ENCODE results near the gene EPB41L4A. TPM values are rescaled to one million over a fixed set of nuclear protein-coding genes. Genes with fewer than 3 reads are reported as not detected.

Gene EPB41L4A
- total RNA-seq, 1 donor from 2014 or later, result 11.1 TPM

GRCh38 chr5:112146323-112147226 is 272.5 kb downstream of the EPB41L4A start:
- no peaks in the 10 kb centered on the region for H4K20me1 ChIP-seq (ENCODE audit: insufficient read depth, low read length)
- no peaks in the 10 kb centered on the region for H3K9me3 ChIP-seq (ENCODE audit: insufficient read depth, low read depth, low read length)
- peaks cover 7% of the 10 kb centered on the region for H3K4me1 ChIP-seq (ENCODE audit: insufficient read depth, low read length)
- no peaks in the 10 kb centered on the region for H3K36me3 Mint-ChIP-seq (ENCODE audit: low read depth, unreplicated experiment)
- TF ChIP-seq, protein P1, sequence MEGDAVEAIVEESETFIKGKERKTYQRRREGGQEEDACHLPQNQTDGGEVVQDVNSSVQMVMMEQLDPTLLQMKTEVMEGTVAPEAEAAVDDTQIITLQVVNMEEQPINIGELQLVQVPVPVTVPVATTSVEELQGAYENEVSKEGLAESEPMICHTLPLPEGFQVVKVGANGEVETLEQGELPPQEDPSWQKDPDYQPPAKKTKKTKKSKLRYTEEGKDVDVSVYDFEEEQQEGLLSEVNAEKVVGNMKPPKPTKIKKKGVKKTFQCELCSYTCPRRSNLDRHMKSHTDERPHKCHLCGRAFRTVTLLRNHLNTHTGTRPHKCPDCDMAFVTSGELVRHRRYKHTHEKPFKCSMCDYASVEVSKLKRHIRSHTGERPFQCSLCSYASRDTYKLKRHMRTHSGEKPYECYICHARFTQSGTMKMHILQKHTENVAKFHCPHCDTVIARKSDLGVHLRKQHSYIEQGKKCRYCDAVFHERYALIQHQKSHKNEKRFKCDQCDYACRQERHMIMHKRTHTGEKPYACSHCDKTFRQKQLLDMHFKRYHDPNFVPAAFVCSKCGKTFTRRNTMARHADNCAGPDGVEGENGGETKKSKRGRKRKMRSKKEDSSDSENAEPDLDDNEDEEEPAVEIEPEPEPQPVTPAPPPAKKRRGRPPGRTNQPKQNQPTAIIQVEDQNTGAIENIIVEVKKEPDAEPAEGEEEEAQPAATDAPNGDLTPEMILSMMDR (IDR thresholded peaks at IDR 0.05; ENCODE audit: insufficient read depth, low read depth, low read length), result peak; percentile 81
- no peak for TF ChIP-seq EZH2 (IDR thresholded peaks at IDR 0.05; ENCODE audit: insufficient read depth, low read length)
- no peaks in the 10 kb centered on the region for H3K9me3 Mint-ChIP-seq (ENCODE audit: unreplicated experiment)
- H3K27ac ChIP-seq (ENCODE audit: low read depth, low read length), result peak overlapping the region; percentile 82
- H3K4me2 ChIP-seq (ENCODE audit: low read length), result peak overlapping the region; percentile 57
- no peaks in the 10 kb centered on the region for H3K36me3 ChIP-seq (ENCODE audit: insufficient read depth, low read length)
- no peaks in the 10 kb centered on the region for H3K79me2 ChIP-seq (ENCODE audit: insufficient read depth, low read length)
- H3K27me3 ChIP-seq (ENCODE audit: insufficient read depth, low read length), result no peaks in the 10 kb centered on the region
- no peak overlapping the region for H2AFZ ChIP-seq (ENCODE audit: low read depth, low read length)
- DNase-seq (ENCODE audit: low read depth) (peak; percentile 91), FAIRE-seq (peak; percentile 95)
- peak overlapping the region; percentile 57 for H3K9ac ChIP-seq (ENCODE audit: low read length)
- no peak overlapping the region for H3K4me3 Mint-ChIP-seq (ENCODE audit: unreplicated experiment)
- H3K4me1 Mint-ChIP-seq (ENCODE audit: low read depth, unreplicated experiment), result peaks cover 5% of the 10 kb centered on the region
- H3K27me3 Mint-ChIP-seq (ENCODE audit: low read depth, unreplicated experiment), result no peaks in the 10 kb centered on the region
- no peak overlapping the region for H3K4me3 ChIP-seq (ENCODE audit: insufficient read depth, low read depth, low read length)
- H3K27ac Mint-ChIP-seq (ENCODE audit: unreplicated experiment), result no peak overlapping the region

DNA sequence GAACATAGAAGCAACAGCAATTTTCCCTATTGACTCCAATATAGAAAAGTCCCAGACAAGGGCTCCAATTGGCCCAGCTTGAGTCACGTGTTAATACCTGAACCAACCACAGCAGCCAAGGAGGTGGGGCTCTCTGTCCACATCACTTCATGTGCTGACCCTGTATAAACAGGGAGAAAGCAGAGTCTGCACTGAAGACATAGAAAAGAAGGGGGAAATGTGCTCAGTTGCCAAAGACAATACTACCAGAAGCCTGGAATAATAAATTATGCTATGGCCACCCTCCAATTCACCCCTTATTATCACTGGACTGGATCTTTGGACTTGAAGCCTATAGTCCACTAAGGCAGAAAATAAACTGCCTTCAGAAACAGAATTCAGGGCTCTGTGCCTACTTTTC is 275.4 kb downstream of the EPB41L4A start:
- no peak overlapping the region for H3K9ac ChIP-seq (ENCODE audit: low read length)
- peaks cover 2% of the 10 kb centered on the region for H3K9me3 Mint-ChIP-seq (ENCODE audit: unreplicated experiment)
- TF ChIP-seq EZH2 (IDR thresholded peaks at IDR 0.05; ENCODE audit: insufficient read depth, low read length), result no peak
- TF ChIP-seq, protein P1 (IDR thresholded peaks at IDR 0.05; ENCODE audit: insufficient read depth, low read depth, low read length), result no peak
- FAIRE-seq (no peak), DNase-seq (ENCODE audit: low read depth) (peak; percentile 87)
- H3K36me3 ChIP-seq (ENCODE audit: insufficient read depth, low read length), result no peaks in the 10 kb centered on the region
- H3K79me2 ChIP-seq (ENCODE audit: insufficient read depth, low read length), result no peaks in the 10 kb centered on the region
- H3K4me1 ChIP-seq (ENCODE audit: insufficient read depth, low read length), result peaks cover 7% of the 10 kb centered on the region
- H2AFZ ChIP-seq (ENCODE audit: low read depth, low read length), result no peak overlapping the region
- no peaks in the 10 kb centered on the region for H3K9me3 ChIP-seq (ENCODE audit: insufficient read depth, low read depth, low read length)
- H3K4me1 Mint-ChIP-seq (ENCODE audit: low read depth, unreplicated experiment), result peaks cover 5% of the 10 kb centered on the region
- H3K27ac Mint-ChIP-seq (ENCODE audit: unreplicated experiment), result no peak overlapping the region
- H3K27me3 Mint-ChIP-seq (ENCODE audit: low read depth, unreplicated experiment), result no peaks in the 10 kb centered on the region
- no peaks in the 10 kb centered on the region for H3K36me3 Mint-ChIP-seq (ENCODE audit: low read depth, unreplicated experiment)
- no peak overlapping the region for H3K4me2 ChIP-seq (ENCODE audit: low read length)
- H3K27me3 ChIP-seq (ENCODE audit: insufficient read depth, low read length), result no peaks in the 10 kb centered on the region
- no peak overlapping the region for H3K27ac ChIP-seq (ENCODE audit: low read depth, low read length)
- H3K4me3 ChIP-seq (ENCODE audit: insufficient read depth, low read depth, low read length), result no peak overlapping the region
- no peaks in the 10 kb centered on the region for H4K20me1 ChIP-seq (ENCODE audit: insufficient read depth, low read length)
- no peak overlapping the region for H3K4me3 Mint-ChIP-seq (ENCODE audit: unreplicated experiment)
